ENCODE measurements around the gene ARFGAP3. TPM values are rescaled to one million over a fixed set of nuclear protein-coding genes. Genes with fewer than 3 reads are reported as not detected.

Gene ARFGAP3
- total RNA-seq, 1 experiment from 2014 or later: 15.0 TPM

DNA sequence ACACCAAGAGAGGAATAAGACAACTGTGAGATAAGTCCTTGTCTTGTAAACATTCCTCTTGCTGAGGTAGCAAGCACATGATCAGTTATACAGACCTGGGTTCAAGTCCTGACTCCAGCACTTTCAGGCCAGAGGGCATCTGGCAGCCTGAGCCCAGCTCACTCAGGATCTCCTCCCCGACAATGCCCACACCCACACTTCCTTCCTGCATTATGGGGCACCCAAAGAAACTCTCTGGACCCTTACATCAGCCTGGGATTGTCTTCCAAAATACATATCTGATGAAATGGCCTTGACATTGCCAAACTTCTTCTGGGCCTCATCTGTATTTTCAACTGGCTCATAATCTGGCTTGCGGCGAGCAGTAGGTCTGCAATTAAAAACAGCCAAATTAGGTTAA, 48.6 kb downstream of the ARFGAP3 start:
- Histone ChIP-seq H2AFZ (ENCODE audit: low read length) (no peak overlapping the region), H3K79me1 (ENCODE audit: insufficient read depth, low read depth, low read length, poor library complexity, severe bottlenecking) (no peaks in the 10 kb centered on the region), H3K56ac (ENCODE audit: insufficient read length, low read depth, low read length) (no peak overlapping the region), H3K18ac (ENCODE audit: insufficient read length, low read depth, low read length) (no peak overlapping the region), H2AK5ac (ENCODE audit: insufficient read length, low read length) (no peak overlapping the region), H3K27me3 (ENCODE audit: insufficient read depth, low read length) (no peaks in the 10 kb centered on the region), H3K23ac (ENCODE audit: insufficient read length, low read depth, low read length) (no peak overlapping the region), H3T11ph (ENCODE audit: low read length) (no peak overlapping the region), H4K91ac (ENCODE audit: insufficient read length, low read depth, low read length) (no peak overlapping the region), H4K20me1 (ENCODE audit: control insufficient read depth, insufficient read depth, insufficient read length) (no peaks in the 10 kb centered on the region), H3K4ac (ENCODE audit: low read depth, low read length) (no peak overlapping the region), H3K79me2 (ENCODE audit: insufficient read depth, low read length) (no peaks in the 10 kb centered on the region), H4K5ac (ENCODE audit: insufficient read length, low read depth, low read length) (no peak overlapping the region), H4K8ac (replicated peaks; ENCODE audit: insufficient read length, low read depth, low read length) (no peak overlapping the region), H2BK15ac (ENCODE audit: low read depth, low read length) (no peak overlapping the region), H2BK5ac (ENCODE audit: insufficient read length, low read length) (no peak overlapping the region), H3K9me3 (ENCODE audit: control insufficient read depth, low read depth, low read length) (no peaks in the 10 kb centered on the region), H3K27ac (ENCODE audit: insufficient read length, low read depth, low read length) (no peak overlapping the region), H3K9ac (ENCODE audit: extremely low read depth, insufficient read length, low read length) (no peak overlapping the region), H3K23me2 (ENCODE audit: insufficient read length, low read depth, low read length, poor library complexity, severe bottlenecking) (no peaks in the 10 kb centered on the region), H2BK120ac (ENCODE audit: low read depth, low read length, poor library complexity, severe bottlenecking) (no peak overlapping the region), H3K14ac (ENCODE audit: insufficient read depth, low read length) (no peak overlapping the region; the same call in 1 of the 2 replicates), H3K4me1 (ENCODE audit: insufficient read depth, low read length) (peaks cover 3% of the 10 kb centered on the region; the same call in 1 of the 2 replicates), H2BK20ac (ENCODE audit: low read depth, low read length, poor library complexity, severe bottlenecking) (no peak overlapping the region), H3K4me2 (ENCODE audit: insufficient read depth, insufficient read length, low read length) (no peak overlapping the region), H2BK12ac (ENCODE audit: insufficient read length, low read depth, low read length) (no peak overlapping the region)
- H3K4me3 Mint-ChIP-seq: no peak overlapping the region
- TF ChIP-seq, protein P1, sequence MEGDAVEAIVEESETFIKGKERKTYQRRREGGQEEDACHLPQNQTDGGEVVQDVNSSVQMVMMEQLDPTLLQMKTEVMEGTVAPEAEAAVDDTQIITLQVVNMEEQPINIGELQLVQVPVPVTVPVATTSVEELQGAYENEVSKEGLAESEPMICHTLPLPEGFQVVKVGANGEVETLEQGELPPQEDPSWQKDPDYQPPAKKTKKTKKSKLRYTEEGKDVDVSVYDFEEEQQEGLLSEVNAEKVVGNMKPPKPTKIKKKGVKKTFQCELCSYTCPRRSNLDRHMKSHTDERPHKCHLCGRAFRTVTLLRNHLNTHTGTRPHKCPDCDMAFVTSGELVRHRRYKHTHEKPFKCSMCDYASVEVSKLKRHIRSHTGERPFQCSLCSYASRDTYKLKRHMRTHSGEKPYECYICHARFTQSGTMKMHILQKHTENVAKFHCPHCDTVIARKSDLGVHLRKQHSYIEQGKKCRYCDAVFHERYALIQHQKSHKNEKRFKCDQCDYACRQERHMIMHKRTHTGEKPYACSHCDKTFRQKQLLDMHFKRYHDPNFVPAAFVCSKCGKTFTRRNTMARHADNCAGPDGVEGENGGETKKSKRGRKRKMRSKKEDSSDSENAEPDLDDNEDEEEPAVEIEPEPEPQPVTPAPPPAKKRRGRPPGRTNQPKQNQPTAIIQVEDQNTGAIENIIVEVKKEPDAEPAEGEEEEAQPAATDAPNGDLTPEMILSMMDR (conservative IDR thresholded peaks at IDR 0.05): no peak
- WGBS (ENCODE audit: extremely low coverage, insufficient read length, low lambda C conversion rate): no CpG with 5 or more reads among the region's 3 CpGs
- H3K9me3 Mint-ChIP-seq: no peaks in the 10 kb centered on the region
- H3K36me3 Mint-ChIP-seq (ENCODE audit: insufficient read depth in 1 of 3, low read depth in 3 of 3): peaks cover 0 to 26% (median 13%) of the 10 kb centered on the region in 3 experiments; a peak in 5 of 7 replicates
- peaks cover 9 to 12% of the 10 kb centered on the region in 2 experiments for H3K4me1 Mint-ChIP-seq
- H3K27ac Mint-ChIP-seq: no peak overlapping the region
- H3K27me3 Mint-ChIP-seq (ENCODE audit: low read depth): no peaks in the 10 kb centered on the region
- no peak for DNase-seq

Data from H9 (cell line).